Measurements from ENCODE around the gene KCNIP1.

KCNIP1 gene

GRCh38 chr5:170482511-170482910 lies 21.3 kb upstream of the KCNIP1 start:
- in situ Hi-C loops (cut with HindIII; ENCODE audit: low sequenced_read_pairs), result no loop called here

GRCh38 chr5:170483701-170484458 lies 19.9 kb upstream of the KCNIP1 start:
- in situ Hi-C loops (cut with HindIII; ENCODE audit: low sequenced_read_pairs), result no loop called here

- in situ Hi-C loops (cut with HindIII; ENCODE audit: low sequenced_read_pairs), result no loop called here
Measured at GRCh38 chr5:170484459-170484831, 19.4 kb upstream of the KCNIP1 start.

- in situ Hi-C loops (cut with HindIII; ENCODE audit: low sequenced_read_pairs), result no loop called here
Measured at GRCh38 chr5:170484847-170485615, 18.8 kb upstream of the KCNIP1 start.

DNA sequence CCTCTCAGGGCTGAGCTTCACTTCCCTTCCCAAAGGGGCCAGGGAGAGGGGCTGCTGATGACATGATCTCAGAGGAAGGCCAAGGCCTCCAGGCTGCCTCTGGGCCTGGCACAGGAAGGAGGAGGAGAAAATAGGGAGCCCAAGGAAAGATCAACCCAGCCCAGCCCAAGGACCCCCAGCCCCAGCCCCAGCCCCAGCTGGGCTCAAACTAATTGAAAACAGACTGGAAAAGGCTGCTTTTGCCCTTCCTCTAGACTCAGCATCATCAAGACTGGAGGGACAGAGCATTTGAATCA lies 18.3 kb upstream of the KCNIP1 start:
- in situ Hi-C loops (cut with HindIII; ENCODE audit: low sequenced_read_pairs), result no loop called here

DNA sequence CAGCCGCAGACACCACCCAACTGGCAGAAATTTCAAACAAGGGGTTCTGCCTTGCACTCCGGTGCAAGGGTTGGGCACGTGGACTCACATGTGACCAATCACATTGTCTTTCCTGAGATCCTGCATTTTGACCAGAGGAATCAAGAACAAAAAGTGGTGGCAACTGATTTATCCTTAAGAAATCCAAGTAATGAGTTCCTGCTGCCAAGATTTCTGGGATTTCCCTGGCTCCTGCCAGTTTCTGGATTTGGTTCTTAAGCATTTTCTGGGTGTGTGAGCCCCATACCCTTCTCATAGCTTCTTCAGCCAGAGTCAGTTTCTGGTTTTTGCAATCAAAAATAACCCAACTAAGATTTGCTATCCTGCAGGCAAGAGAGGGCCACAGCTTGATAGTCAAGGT lies 17.4 kb upstream of the KCNIP1 start:
- in situ Hi-C loops (cut with HindIII; ENCODE audit: low sequenced_read_pairs), result no loop called here

DNA sequence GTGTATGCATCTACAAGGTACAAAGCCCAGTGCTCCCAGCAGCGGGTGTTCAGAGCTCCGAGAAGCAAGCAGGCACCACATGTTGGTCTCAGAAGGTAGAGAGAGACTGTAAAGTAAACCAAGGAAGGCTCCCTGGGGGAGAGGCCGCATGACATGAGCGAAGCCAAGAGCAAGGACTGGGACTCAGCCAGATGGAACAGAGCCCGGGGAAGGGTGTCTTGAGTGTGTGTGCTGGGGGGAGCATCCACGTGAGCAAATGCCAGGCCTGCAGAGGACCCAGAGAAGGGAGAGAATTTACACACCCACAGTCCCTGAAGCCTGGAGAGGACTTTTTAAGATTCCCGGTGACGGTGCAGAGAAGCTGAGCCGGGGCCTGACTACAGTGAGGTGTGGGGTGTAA lies 15.2 kb upstream of the KCNIP1 start:
- in situ Hi-C loops (cut with HindIII; ENCODE audit: low sequenced_read_pairs), result no loop called here

- in situ Hi-C loops (cut with HindIII; ENCODE audit: low sequenced_read_pairs), result no loop called here
Measured at GRCh38 chr5:170489199-170489598, 14.6 kb upstream of the KCNIP1 start.

GRCh38 chr5:170490381-170490780 lies 13.4 kb upstream of the KCNIP1 start:
- in situ Hi-C loops (cut with HindIII; ENCODE audit: low sequenced_read_pairs), result no loop called here

- in situ Hi-C loops (cut with HindIII; ENCODE audit: low sequenced_read_pairs), result no loop called here
Measured at GRCh38 chr5:170491479-170491878, 12.3 kb upstream of the KCNIP1 start.

DNA sequence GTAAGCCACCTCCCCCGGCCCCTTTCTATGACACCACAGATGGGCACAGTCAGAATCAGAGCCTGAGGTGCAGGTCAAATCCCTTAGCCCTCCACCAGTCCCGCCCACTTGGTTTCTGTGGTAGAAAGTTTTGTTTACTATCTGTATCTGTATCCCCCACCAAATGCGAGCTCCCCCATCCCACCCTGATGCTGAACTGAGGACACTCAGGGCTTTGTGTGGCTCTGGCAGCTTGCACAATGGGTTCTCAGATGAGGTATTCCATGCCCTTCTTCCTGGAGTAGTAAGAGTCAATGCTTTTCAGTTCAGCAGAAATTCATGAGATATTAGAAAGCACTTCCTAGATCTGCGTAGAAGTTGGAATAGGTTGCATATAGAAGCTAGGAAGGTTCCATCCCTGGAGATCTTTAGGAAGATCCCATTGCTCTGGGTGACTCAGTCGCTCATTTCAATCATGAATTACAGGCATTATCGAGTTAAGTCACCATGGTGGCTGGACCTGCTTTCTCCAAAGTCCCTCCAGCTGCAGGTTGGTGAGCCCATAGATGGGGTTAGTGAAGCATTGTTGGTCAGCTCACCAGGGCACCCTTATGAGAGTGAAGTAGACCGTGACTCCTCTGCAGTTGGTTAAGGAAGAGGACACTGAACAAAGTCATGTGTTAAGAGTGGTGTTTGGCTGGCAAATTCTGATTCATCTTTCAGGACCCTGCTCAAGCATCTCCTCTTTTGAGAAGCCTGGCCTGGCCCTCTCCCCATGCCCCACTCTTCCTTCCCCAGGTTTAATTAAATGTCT lies 10.6 kb upstream of the KCNIP1 start:
- in situ Hi-C loops (cut with HindIII; ENCODE audit: low sequenced_read_pairs), result no loop called here

DNA sequence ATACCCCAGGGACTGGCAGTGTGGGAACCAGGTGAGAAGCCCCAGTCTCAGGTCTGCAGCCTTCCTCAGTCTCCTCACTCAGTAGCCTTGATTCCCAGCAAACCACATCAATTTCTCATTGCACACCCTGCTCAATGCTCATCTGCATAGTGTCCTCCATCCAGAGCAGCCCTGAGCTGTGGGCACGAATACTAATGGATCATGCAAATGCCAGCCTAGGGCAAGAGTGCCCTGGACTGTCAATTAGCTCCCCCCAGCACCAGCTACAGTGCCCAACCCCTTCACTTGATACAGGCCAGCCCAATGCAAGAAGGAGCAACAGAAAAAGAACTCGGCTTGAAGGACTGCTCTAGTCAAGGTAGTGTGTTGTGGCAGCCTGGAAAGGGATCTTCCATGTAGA lies 9.8 kb upstream of the KCNIP1 start:
- in situ Hi-C loops (cut with HindIII; ENCODE audit: low sequenced_read_pairs), result no loop called here

DNA sequence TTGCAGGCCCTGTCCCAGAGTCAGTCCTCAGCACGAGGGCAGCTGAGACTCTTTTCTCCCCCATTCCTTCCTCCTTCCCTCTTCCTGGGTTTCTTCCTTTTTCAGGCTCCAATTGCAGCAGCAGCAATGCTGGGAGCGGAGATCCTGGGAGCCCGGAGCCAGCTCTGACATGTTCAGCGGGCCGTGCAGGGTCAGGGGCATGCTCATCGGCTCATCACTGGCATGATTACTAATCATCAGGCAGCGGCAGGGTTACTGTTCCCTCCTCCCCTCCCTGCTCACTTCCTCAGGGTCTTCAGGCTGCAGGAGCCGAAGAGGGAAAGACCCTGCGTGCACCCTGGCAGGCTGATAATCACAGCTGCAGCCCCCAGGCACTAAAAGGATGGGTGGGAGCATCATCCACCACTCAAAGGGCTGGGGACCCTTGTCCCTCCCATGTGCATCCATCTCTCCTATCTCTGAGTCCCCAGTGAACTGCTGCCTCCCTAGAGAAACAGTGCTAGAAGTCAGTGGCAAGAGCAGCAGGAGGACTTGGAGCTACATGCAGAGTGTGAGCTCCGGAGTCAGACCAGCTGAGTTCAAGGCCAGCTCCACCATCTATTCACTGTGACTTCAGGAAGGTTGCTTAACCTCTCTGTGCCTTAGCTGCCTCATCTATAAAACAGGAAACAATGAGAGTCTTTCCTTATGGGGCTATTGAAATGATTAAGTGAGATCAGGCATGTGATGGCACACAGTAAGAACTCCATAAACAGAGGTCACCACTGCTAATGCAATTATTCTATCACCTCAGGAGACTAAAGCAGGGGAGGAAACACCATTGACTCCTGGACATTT lies 7.8 kb upstream of the KCNIP1 start:
- in situ Hi-C loops (cut with HindIII; ENCODE audit: low sequenced_read_pairs), result no loop called here

DNA sequence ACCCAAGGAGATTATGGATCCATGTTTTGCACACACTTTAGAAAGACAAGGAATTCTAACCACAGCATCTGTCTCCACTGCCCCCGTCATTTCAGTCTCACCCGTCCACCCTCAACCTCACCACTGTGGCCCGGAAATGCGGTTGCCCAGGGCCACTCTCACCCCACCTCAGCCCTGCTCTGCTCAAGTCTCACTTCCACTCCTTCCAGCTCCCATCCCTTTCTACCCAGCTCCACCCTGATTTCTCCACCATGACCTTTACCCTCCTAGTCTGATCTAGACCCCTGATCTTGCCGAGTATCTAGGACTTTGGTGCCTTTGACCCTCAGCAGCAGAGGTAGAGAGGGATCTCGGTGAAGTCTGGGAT lies 7.2 kb upstream of the KCNIP1 start:
- in situ Hi-C loops (cut with HindIII; ENCODE audit: low sequenced_read_pairs), result no loop called here

DNA sequence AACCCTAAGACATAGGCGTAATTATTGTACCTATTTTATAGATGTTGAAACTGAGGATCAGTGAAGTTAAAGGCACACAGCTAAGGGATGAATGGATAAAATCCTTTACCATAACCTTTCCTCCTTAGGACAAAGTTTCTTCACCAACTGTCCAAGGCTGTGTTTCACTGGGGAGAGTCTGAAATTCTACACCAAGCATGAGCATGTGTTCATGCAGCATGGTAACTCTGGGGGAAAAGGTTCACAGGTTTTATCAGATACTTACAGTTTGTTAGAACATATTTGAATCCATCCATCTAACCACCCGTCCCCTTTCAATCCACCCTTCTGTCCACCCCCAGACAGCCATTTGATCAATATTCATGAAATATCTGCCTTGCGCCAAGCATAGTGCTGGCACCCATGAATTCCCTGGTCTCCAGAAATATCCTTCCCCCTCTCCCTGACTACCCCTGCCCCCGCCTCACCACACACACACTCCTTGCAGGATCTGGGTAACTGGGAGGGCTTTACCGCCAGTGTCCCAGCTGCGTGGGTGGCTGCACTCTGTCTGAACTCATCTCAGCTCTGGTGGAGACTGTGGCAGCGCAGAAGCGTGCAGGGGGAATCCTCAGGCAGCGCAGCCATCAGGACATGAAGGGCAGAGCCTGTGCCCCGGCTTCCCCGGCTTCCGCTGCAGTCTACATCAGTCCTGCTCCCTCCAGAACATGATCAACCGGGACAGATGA lies 6.3 kb upstream of the KCNIP1 start:
- in situ Hi-C loops (cut with HindIII; ENCODE audit: low sequenced_read_pairs), result no loop called here

GRCh38 chr5:170498811-170499351 lies 4.9 kb upstream of the KCNIP1 start:
- in situ Hi-C loops (cut with HindIII; ENCODE audit: low sequenced_read_pairs), result no loop called here

- in situ Hi-C loops (cut with HindIII; ENCODE audit: low sequenced_read_pairs), result no loop called here
Measured at GRCh38 chr5:170499621-170500020, 4.2 kb upstream of the KCNIP1 start.

DNA sequence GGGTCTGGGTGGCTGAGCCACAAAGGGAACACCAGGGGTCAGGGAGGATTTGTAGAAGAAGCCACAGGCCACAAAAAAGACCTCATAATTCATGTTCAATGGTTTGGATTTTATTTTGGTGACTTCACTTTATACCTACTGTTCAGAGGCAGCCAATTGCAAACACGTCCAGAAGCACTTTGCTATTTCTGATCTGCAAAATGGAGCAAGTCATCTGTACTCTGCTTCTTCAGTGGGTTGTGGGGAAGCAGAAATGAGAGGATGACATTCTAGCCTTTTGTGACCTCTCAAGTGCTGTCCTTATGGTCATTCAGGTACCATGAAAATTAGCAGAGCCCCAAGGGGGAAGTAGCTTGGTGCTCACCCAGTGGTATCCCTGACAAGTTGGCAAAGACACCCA lies 2.5 kb upstream of the KCNIP1 start:
- in situ Hi-C loops (cut with HindIII; ENCODE audit: low sequenced_read_pairs), result no loop called here

- in situ Hi-C loops (cut with HindIII; ENCODE audit: low sequenced_read_pairs), result no loop called here
Measured at GRCh38 chr5:170501931-170502330, 1.9 kb upstream of the KCNIP1 start.

DNA sequence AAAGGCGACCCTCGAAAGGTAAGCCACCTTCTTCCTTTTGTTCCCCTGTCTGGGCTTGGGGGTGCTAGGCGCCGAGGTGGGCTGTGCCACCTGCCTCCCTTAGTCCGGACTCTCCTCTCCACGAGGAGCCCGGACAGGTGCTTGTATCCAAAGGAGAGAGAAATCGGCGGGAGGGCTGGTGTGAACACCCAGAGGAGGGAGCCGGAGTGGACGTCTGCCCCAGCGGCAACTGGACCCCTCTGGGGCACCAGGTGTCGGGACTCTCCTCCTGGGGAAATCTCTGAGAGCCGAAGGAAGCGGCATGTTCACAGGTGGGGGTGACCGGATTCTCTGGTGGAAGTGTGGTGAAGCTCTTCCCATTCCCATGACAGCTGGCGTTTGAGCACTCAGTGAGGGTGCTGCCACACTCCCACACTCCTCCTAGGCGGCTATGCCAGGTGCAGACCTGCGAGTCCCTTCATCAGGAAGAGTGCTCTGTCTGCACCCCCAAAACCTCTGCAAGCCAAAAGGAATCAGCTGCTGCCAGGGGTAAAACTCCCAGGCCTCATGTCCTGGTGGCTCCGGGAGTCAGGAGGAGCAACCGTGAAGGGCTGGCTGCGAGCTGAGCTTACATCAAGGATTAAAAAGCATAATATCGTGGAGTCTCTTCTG lies 921 bp downstream of the KCNIP1 start:
- in situ Hi-C loops (cut with HindIII; ENCODE audit: low sequenced_read_pairs), result no loop called here

Data from DLD1 (cell line).